Testis (tissue), 2 donors: Measurements from ENCODE around the gene CYP2A7.
"Not testable (repeated sequence)": the region's sequence is repeated elsewhere in the genome, so short reads cannot be mapped to it uniquely, and the experiment has no call there.

ENCODE experiments used
- POLR2A ChIP-seq: fragments of 450-650 bp; IDR thresholded peaks from one replicate; pipeline ENCODE4 v1.6.1; 2017; ENCODE audit warnings: antibody characterized with exemption, mild to moderate bottlenecking, moderate library complexity
- TF ChIP-seq, protein P1 (sequence below), 3 experiments: fragments of 450-650 bp in 2 of 3; fragments of 200-600 bp in 1 of 3; sonication (generic) in 1 of 3; IDR thresholded peaks; one replicate each; pipeline ENCODE4 v1.5.1; 2016 to 2019; ENCODE audit warnings: antibody characterized with exemption in 3 of 3, mild to moderate bottlenecking in 2 of 3, moderate library complexity in 1 of 3

DNA sequence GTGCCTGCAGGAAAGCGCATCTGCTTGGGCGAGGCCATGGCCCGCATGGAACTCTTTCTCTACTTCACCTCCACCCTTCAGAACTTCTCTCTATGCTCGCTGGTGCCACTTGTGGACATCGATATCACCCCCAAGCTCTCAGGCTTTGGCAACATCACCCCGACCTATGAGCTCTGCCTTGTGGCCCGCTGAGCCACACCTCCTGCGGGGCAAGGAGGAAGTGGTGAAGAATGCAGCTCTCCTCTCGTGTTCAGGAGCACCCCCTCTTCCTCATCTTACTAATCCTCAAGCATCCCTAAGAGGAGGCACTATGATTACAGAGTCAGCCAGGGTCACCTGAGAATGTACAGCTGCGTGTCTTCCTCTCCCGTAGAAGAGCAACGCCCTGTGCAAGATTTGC lies 17.9 kb upstream of the CYP2A7 start:
- TF ChIP-seq, protein P1, sequence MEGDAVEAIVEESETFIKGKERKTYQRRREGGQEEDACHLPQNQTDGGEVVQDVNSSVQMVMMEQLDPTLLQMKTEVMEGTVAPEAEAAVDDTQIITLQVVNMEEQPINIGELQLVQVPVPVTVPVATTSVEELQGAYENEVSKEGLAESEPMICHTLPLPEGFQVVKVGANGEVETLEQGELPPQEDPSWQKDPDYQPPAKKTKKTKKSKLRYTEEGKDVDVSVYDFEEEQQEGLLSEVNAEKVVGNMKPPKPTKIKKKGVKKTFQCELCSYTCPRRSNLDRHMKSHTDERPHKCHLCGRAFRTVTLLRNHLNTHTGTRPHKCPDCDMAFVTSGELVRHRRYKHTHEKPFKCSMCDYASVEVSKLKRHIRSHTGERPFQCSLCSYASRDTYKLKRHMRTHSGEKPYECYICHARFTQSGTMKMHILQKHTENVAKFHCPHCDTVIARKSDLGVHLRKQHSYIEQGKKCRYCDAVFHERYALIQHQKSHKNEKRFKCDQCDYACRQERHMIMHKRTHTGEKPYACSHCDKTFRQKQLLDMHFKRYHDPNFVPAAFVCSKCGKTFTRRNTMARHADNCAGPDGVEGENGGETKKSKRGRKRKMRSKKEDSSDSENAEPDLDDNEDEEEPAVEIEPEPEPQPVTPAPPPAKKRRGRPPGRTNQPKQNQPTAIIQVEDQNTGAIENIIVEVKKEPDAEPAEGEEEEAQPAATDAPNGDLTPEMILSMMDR (IDR thresholded peaks at IDR 0.05): not testable (repeated sequence)
- TF ChIP-seq POLR2A: not testable (repeated sequence)
